Ecto neural progenitor cell (in vitro differentiated cells): ENCODE measurements around the gene RNF227.
A peak's percentile ranks its signal among the peaks of the same experiment; 100 is the strongest.

Source experiments
- DNase-seq: peaks from one replicate; pipeline ENCODE4 v3.0.0-alpha.2; 2018; ENCODE audit warnings: low spot score

Gene RNF227

GRCh38 chr17:7888184-7888920 lies 27.7 kb downstream of the RNF227 start, which contains the start of gene CHD3:
CHD3 (plus strand) TSS chr17:7888789; CDS start chr17:7889001, 212 bp downstream.
- no peak for DNase-seq

- peak; percentile 90 for DNase-seq
Observed at GRCh38 chr17:7887482-7888183, 28.5 kb downstream of the RNF227 start.

- DNase-seq, result no peak
Observed at GRCh38 chr17:7887038-7887481, 29.0 kb downstream of the RNF227 start.

GRCh38 chr17:7886227-7887037 lies 29.7 kb downstream of the RNF227 start:
- DNase-seq, result peak; percentile 77

- DNase-seq, result peak; percentile 83
Observed at GRCh38 chr17:7885367-7886226, 30.5 kb downstream of the RNF227 start.

- no peak for DNase-seq
Observed at GRCh38 chr17:7884581-7885366, 31.3 kb downstream of the RNF227 start.

- DNase-seq, result no peak
Observed at GRCh38 chr17:7883781-7884386, 32.2 kb downstream of the RNF227 start.

- peak; percentile 31 for DNase-seq
Observed at GRCh38 chr17:7882629-7883028, 33.5 kb downstream of the RNF227 start.

GRCh38 chr17:7882068-7882467 lies 34.0 kb downstream of the RNF227 start:
- peak; percentile 41 for DNase-seq

- DNase-seq, result peak; percentile 42
Observed at GRCh38 chr17:7881276-7882054, 34.6 kb downstream of the RNF227 start.

- peak; percentile 7 for DNase-seq
Observed at GRCh38 chr17:7880076-7880868, 35.8 kb downstream of the RNF227 start.

- peak; percentile 17 for DNase-seq
Observed at GRCh38 chr17:7878234-7878633, 37.9 kb downstream of the RNF227 start.

GRCh38 chr17:7875804-7876370 lies 40.2 kb downstream of the RNF227 start:
- DNase-seq, result no peak

GRCh38 chr17:7873051-7873450 lies 43.0 kb downstream of the RNF227 start:
- peak; percentile 44 for DNase-seq

GRCh38 chr17:7867881-7868329 lies 48.2 kb downstream of the RNF227 start:
- DNase-seq, result peak; percentile 24

GRCh38 chr17:7864995-7865650 lies 51.0 kb downstream of the RNF227 start:
- DNase-seq, result peak; percentile 14

GRCh38 chr17:7864384-7864783 lies 51.7 kb downstream of the RNF227 start:
- DNase-seq, result peak; percentile 15
